Endothelial cell of umbilical vein (primary cell): ENCODE measurements around the gene SLC6A18. TPM values are rescaled to one million over a fixed set of nuclear protein-coding genes. Genes with fewer than 3 reads are reported as not detected.

Source experiments
- BruUV-seq: library from RNA; stranded (reverse); fragments of 400-500 nt; replicated peaks from 2 replicates; lab custom pipeline; 2021; lab: Mats Ljungman, UMichigan
- CTCF ChIA-PET: fragments of 300-600, 350-600 bp; sonication (Branson Sonifier 250); formaldehyde crosslinking; loops from one replicate; lab custom pipeline; 2021; ENCODE audit warnings: antibody characterized with exemption, inconsistent platforms; lab: Charles Lee
- POLR2A ChIA-PET: fragments of 300-600, 350-600 bp; sonication (Branson Sonifier 250); formaldehyde crosslinking; loops from one replicate; lab custom pipeline; 2021; ENCODE audit warnings: antibody characterized with exemption, inconsistent platforms; lab: Charles Lee
- DNase-seq: peaks from one replicate; pipeline ENCODE4 v3.0.0-alpha.2; 2011; ENCODE audit warnings: low read depth, low spot score
- FAIRE-seq: peaks from 2 replicates; lab custom pipeline; 2011; peaks lifted over from hg19 to GRCh38; lab: Jason Lieb, UNC
- H2AFZ ChIP-seq: 2 replicates; pipeline ENCODE4 v1.6.0; 2012; ENCODE audit warnings: low read depth, low read length, control low read depth, inconsistent platforms
- H3K27ac ChIP-seq: 2 replicates; pipeline ENCODE4 v1.5.1; 2011; ENCODE audit warnings: low read depth, mild to moderate bottlenecking, control low read depth, low read length, moderate library complexity; ENCODE audit not compliant: insufficient read depth
- H3K27me3 ChIP-seq, 2 experiments: 2 replicates each; pipeline versions ENCODE4 v1.6.0 to v1.6.1; 2011; ENCODE audit warnings: low read length in 2 of 2, mixed read lengths in 1 of 2; ENCODE audit not compliant: control insufficient read depth in 2 of 2, insufficient read depth in 2 of 2
- H3K36me3 ChIP-seq, 2 experiments: 2 replicates in 1 of 2; 3 replicates in 1 of 2; pipeline ENCODE4 v1.5.1; 2011; ENCODE audit warnings: low read length in 2 of 2, mild to moderate bottlenecking in 1 of 2, moderate library complexity in 1 of 2; ENCODE audit not compliant: control insufficient read depth in 2 of 2, insufficient read depth in 2 of 2; ENCODE audit errors: extremely low read depth in 1 of 2
- H3K4me1 ChIP-seq: 3 replicates; pipeline ENCODE4 v1.5.1; 2011; ENCODE audit warnings: mild to moderate bottlenecking, low read length; ENCODE audit not compliant: control insufficient read depth, insufficient read depth; ENCODE audit errors: extremely low read depth
- H3K4me2 ChIP-seq: 2 replicates; pipeline ENCODE4 v1.6.1; 2011; ENCODE audit warnings: low read length, control low read depth, mixed read lengths; ENCODE audit not compliant: insufficient read depth
- H3K4me3 ChIP-seq, 3 experiments: fragments of 200-600 bp in 1 of 3; sonication (generic), shearing (Covaris generic) in 1 of 3; replicated peaks in 1 of 3; 2 replicates each; pipeline ENCODE4 v1.5.1; 2011 to 2016; ENCODE audit warnings: control low read depth in 3 of 3, low read length in 3 of 3, mild to moderate bottlenecking in 2 of 3, inconsistent platforms in 1 of 3, low read depth in 1 of 3, moderate library complexity in 1 of 3; ENCODE audit not compliant: insufficient read depth in 1 of 3
- H3K79me2 ChIP-seq: 2 replicates; pipeline ENCODE4 v1.6.0; 2012; ENCODE audit warnings: low read length, inconsistent platforms; ENCODE audit not compliant: control insufficient read depth, insufficient read depth
- H3K9ac ChIP-seq: replicated peaks from 2 replicates; pipeline ENCODE3; 2011; ENCODE audit warnings: low read length, control low read depth; ENCODE audit not compliant: insufficient read depth; ENCODE audit errors: extremely low read depth
- H3K9me1 ChIP-seq: replicated peaks from 3 replicates; pipeline ENCODE4 v1.6.0; 2011; ENCODE audit warnings: mild to moderate bottlenecking, low read length; ENCODE audit not compliant: control insufficient read depth, insufficient read depth; ENCODE audit errors: extremely low read depth
- H3K9me3 ChIP-seq: replicated peaks from 2 replicates; pipeline ENCODE4 v1.5.1; 2012; ENCODE audit warnings: low read length, inconsistent platforms; ENCODE audit not compliant: control insufficient read depth, insufficient read depth
- H4K20me1 ChIP-seq: replicated peaks from 2 replicates; pipeline ENCODE3; 2011; ENCODE audit warnings: mild to moderate bottlenecking, low read length; ENCODE audit not compliant: control insufficient read depth, insufficient read depth; ENCODE audit errors: extremely low read depth
- EZH2 ChIP-seq: IDR thresholded peaks from 2 replicates; pipeline ENCODE4 v1.6.1; 2012; ENCODE audit warnings: borderline replicate concordance, low read depth, mild to moderate bottlenecking, moderate library complexity, low read length, inconsistent platforms; ENCODE audit not compliant: severe bottlenecking
- FOS ChIP-seq: IDR thresholded peaks from 2 replicates; pipeline ENCODE4 v1.6.1; 2011; ENCODE audit warnings: mild to moderate bottlenecking, low read length, moderate library complexity, borderline replicate concordance; ENCODE audit not compliant: insufficient read depth
- GATA2 ChIP-seq: IDR thresholded peaks from 2 replicates; pipeline ENCODE4 v1.7.0; 2011; ENCODE audit warnings: low read depth, mild to moderate bottlenecking, moderate library complexity, mixed read lengths, low read length; ENCODE audit not compliant: insufficient read length, insufficient read depth
- JUN ChIP-seq: IDR thresholded peaks from 2 replicates; pipeline ENCODE4 v1.6.1; 2011; ENCODE audit warnings: borderline replicate concordance, low read depth; ENCODE audit not compliant: insufficient read length, insufficient read depth
- MYC ChIP-seq: IDR thresholded peaks from one replicate; pipeline ENCODE4 v1.6.1; 2011; ENCODE audit warnings: mild to moderate bottlenecking, low read depth, low read length
- POLR2A ChIP-seq: IDR thresholded peaks from 2 replicates; pipeline ENCODE4 v1.6.1; 2012; ENCODE audit warnings: low read depth, mild to moderate bottlenecking, control low read depth, low read length
- POLR2AphosphoS5 ChIP-seq: IDR thresholded peaks from 2 replicates; pipeline ENCODE4 v1.6.1; 2012; ENCODE audit warnings: low read depth, mild to moderate bottlenecking, control low read depth, low read length, moderate library complexity; ENCODE audit not compliant: insufficient read depth
- dilution Hi-C: fragments of 300-500 bp; cut with MboI; formaldehyde crosslinking; loops from one replicate; pipeline ENCODE4 v1.15.0; 2019; ENCODE audit warnings: low sequenced_read_pairs; ENCODE audit not compliant: extremely low pct_ligation_motif_present
- intact Hi-C: fragments of 100-400 bp; cut with micrococcal nuclease; formaldehyde crosslinking; loops from one replicate; pipeline ENCODE4 v1.10.0; 2022
- polyA plus RNA-seq, 4 experiments: library from polyadenylated mRNA; depleted of rRNA in 3 of 4; stranded (reverse) in 3 of 4; unstranded in 1 of 4; fragments of >200 nt; gene quantifications; 2 replicates each; pipeline versions ENCODE4 v1.2.1 to v1.2.3, GENCODE V29; 2011 to 2012; ENCODE audit warnings: missing spikeins in 1 of 4
- total RNA-seq: library from RNA; stranded (reverse); gene quantifications from 2 replicates; pipeline ENCODE4 v1.2.3, GENCODE V29; 2021
- TF ChIP-seq, protein P1 (sequence below), 2 donors: IDR thresholded peaks; 1 replicate in 1 of 2; 2 replicates in 1 of 2; pipeline ENCODE4 v1.5.1; 2011; ENCODE audit warnings: low read length in 2 of 2, mild to moderate bottlenecking in 2 of 2, moderate library complexity in 2 of 2, control low read depth in 1 of 2, inconsistent platforms in 1 of 2, low read depth in 1 of 2; ENCODE audit not compliant: insufficient read depth in 1 of 2; ENCODE audit errors: extremely low read depth in 1 of 2
- TF ChIP-seq, protein P2 (sequence below): IDR thresholded peaks from 2 replicates; pipeline ENCODE4 v1.6.1; 2011; ENCODE audit not compliant: insufficient read depth, insufficient read length

The SLC6A18 gene
- total and polyA plus RNA-seq, 2 donors (not counting 3 experiments of a cell fraction or from before 2014, with no cell fraction given) = not detected

DNA sequence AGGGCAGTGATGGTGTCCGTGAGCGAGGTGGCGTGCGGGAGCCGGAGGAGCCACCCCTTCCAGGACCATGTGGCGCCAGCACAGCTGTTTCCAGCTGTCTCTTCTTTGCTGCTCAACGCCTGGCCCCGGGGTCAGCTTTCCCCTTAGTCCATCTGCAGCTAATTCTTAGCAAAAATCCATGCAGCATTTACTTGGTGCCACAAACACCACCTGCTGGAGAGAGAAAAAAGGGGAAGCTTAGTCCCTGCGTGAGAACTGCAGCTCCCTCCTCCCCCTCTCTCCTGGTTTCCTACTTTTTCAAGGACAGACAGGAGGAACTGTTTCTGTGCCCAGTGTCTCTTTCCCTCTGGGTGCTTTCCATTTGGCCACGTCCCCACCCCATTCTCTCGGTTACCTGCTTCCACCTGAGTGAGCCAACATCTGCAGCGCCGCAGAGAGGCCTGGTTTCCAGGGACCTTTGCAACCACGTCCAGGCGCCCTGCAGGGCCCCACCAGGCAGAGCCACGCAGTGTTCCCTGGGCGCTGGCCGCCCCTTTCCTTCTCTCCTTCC lies 20.4 kb upstream of the SLC6A18 start:
- Histone ChIP-seq H3K9ac (no peak overlapping the region), H4K20me1 (no peaks in the 10 kb centered on the region), H3K9me1 (no peaks in the 10 kb centered on the region), H3K9me3 (no peaks in the 10 kb centered on the region), H3K79me2 (no peaks in the 10 kb centered on the region), H3K36me3 (no peaks in the 10 kb centered on the region), H3K4me1 (no peaks in the 10 kb centered on the region), H3K27ac (no peak overlapping the region), H3K27me3 (no peaks in the 10 kb centered on the region), H3K4me2 (no peak overlapping the region), H2AFZ (no peak overlapping the region), H3K4me3 (no peak overlapping the region)
- no peak for FAIRE-seq
- DNase-seq = no peak
- ChIA-PET POLR2A (no interaction called here), CTCF (no interaction called here)
- BruUV-seq = no TSS peak
- intact Hi-C loops = no loop called here
- dilution Hi-C loops = no loop called here
- no peak for TF ChIP-seq POLR2A
- TF ChIP-seq, protein P1, sequence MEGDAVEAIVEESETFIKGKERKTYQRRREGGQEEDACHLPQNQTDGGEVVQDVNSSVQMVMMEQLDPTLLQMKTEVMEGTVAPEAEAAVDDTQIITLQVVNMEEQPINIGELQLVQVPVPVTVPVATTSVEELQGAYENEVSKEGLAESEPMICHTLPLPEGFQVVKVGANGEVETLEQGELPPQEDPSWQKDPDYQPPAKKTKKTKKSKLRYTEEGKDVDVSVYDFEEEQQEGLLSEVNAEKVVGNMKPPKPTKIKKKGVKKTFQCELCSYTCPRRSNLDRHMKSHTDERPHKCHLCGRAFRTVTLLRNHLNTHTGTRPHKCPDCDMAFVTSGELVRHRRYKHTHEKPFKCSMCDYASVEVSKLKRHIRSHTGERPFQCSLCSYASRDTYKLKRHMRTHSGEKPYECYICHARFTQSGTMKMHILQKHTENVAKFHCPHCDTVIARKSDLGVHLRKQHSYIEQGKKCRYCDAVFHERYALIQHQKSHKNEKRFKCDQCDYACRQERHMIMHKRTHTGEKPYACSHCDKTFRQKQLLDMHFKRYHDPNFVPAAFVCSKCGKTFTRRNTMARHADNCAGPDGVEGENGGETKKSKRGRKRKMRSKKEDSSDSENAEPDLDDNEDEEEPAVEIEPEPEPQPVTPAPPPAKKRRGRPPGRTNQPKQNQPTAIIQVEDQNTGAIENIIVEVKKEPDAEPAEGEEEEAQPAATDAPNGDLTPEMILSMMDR (IDR thresholded peaks at IDR 0.05; ENCODE audit: extremely low read depth in 1 of 2, insufficient read depth in 1 of 2, low read depth in 1 of 2, low read length in 2 of 2) = peak in 1 of 2 donors; percentile 1

DNA sequence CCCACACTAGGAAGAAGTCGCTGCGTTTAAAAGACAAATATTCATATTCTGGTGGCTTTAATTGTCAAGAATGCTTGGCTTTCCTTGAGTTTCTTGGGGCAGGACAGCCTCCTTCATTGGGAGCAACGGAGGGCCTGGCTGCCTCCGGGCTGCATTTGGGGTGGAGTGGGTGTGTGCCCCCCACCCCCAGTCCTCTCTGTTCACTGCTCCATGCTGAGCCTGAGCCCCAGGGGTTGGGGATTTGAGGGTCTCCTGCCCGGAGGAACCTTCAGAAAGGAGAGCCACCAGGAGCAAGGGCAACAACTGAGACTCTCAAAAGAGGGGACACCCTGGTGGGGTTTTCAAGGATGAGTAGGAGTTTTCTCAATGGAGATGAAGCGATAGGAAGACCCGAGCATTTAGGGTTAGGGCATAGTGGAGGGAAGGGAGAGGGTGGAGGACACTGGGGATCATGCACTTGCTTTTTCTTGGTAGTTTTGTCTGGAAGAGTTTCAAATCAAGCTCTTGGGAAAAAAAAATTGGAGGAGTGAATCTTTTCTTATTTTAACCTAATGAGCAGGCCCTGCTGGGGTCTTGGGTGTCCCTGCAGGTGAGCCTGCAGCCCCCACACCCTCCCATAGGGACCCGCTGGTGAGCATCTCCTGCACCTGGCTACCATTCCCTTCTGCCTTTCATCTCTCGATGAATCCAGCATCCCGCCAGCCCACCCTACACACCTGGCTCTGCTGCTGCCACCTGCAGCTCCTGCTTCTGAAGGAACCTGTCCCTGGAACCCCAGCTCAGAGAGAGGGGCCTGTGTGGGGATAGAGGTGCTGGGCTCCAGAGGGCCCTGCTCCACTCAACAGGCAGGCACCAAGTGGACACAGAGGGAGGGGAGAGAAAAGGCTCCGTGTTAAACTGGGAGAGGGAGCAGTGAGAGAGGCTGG lies 19.7 kb upstream of the SLC6A18 start:
- no peak overlapping the region for H3K4me3 ChIP-seq
- no peaks in the 10 kb centered on the region for H3K9me3 ChIP-seq
- dilution Hi-C loops = no loop called here
- DNase-seq = no peak
- TF ChIP-seq JUN (no peak), POLR2A (no peak), EZH2 (no peak), MYC (no peak), FOS (no peak), GATA2 (no peak), POLR2AphosphoS5 (no peak)
- TF ChIP-seq, protein P2, sequence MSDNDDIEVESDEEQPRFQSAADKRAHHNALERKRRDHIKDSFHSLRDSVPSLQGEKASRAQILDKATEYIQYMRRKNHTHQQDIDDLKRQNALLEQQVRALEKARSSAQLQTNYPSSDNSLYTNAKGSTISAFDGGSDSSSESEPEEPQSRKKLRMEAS = no peak
- TF ChIP-seq, protein P1 (IDR thresholded peaks at IDR 0.05; ENCODE audit: extremely low read depth in 1 of 2, insufficient read depth in 1 of 2, low read depth in 1 of 2, low read length in 2 of 2) = no peak
- H3K27me3 ChIP-seq = no peaks in the 10 kb centered on the region
- FAIRE-seq = no peak
- no peak overlapping the region for H3K9ac ChIP-seq
- no peaks in the 10 kb centered on the region for H3K36me3 ChIP-seq
- no peak overlapping the region for H3K27ac ChIP-seq
- H3K79me2 ChIP-seq = no peaks in the 10 kb centered on the region
- no peaks in the 10 kb centered on the region for H3K4me1 ChIP-seq
- no TSS peak for BruUV-seq
- no peaks in the 10 kb centered on the region for H3K9me1 ChIP-seq
- no peaks in the 10 kb centered on the region for H4K20me1 ChIP-seq
- intact Hi-C loops = no loop called here
- ChIA-PET CTCF (no interaction called here), POLR2A (no interaction called here)
- no peak overlapping the region for H3K4me2 ChIP-seq
- no peak overlapping the region for H2AFZ ChIP-seq
